B cell (primary cell): Measurements from ENCODE around the gene WDHD1.
"Not testable (repeated sequence)": the region's sequence is repeated elsewhere in the genome, so short reads cannot be mapped to it uniquely, and the experiment has no call there.

Source experiments
- CTCF ChIP-seq: fragments of 200-600 bp; IDR thresholded peaks from one replicate; pipeline ENCODE4 v1.8.0; 2022; ENCODE audit warnings: antibody characterized with exemption, mild to moderate bottlenecking
- EZH2 ChIP-seq: IDR thresholded peaks from 2 replicates; pipeline ENCODE4 v1.6.1; 2012; ENCODE audit warnings: borderline replicate concordance, low read depth, mild to moderate bottlenecking, moderate library complexity, low read length; ENCODE audit not compliant: insufficient read depth, poor library complexity, severe bottlenecking

- TF ChIP-seq CTCF, EZH2: not testable (repeated sequence)
Measured at GRCh38 chr14:55037995-55038394, 11.1 kb upstream of the WDHD1 start.
